ENCODE data around the gene CFB.

The CFB gene

GRCh38 chr6:31946370-31946885 is 533 bp downstream of the CFB start:
- no peak for TF ChIP-seq CTCF (conservative IDR thresholded peaks at IDR 0.05; ENCODE audit: low read length)
- TF ChIP-seq EZH2phosphoT487 (IDR thresholded peaks at IDR 0.05; ENCODE audit: borderline replicate concordance): no peak
- no peaks in the 10 kb centered on the region for H3F3A ChIP-seq (ENCODE audit: low read depth)
- H3K79me2 ChIP-seq (ENCODE audit: insufficient read depth, low read length): no peaks in the 10 kb centered on the region
- no peaks in the 10 kb centered on the region for H4K20me1 ChIP-seq (ENCODE audit: insufficient read depth, low read length, poor library complexity, severe bottlenecking)
- no peak overlapping the region for H3K4me2 ChIP-seq (ENCODE audit: low read depth, low read length, poor library complexity, severe bottlenecking)
- H3K4me1 ChIP-seq (ENCODE audit: insufficient read depth, low read length, poor library complexity, severe bottlenecking): peaks cover under 1% of the 10 kb centered on the region
- H3K4me3 ChIP-seq (ENCODE audit: low read length, poor library complexity, severe bottlenecking): no peak overlapping the region
- H3K9ac ChIP-seq (ENCODE audit: low read depth, low read length, poor library complexity, severe bottlenecking): no peak overlapping the region
- H3K27me3 ChIP-seq (ENCODE audit: insufficient read depth, low read length, poor library complexity, severe bottlenecking): no peaks in the 10 kb centered on the region
- no peak overlapping the region for H2AFZ ChIP-seq (ENCODE audit: low read length)
- no peaks in the 10 kb centered on the region for H3K9me3 ChIP-seq (ENCODE audit: insufficient read depth, low read depth, low read length)
- no peaks in the 10 kb centered on the region for H3K9me2 ChIP-seq (replicated peaks; ENCODE audit: low read depth, low read length)
- H3K36me3 ChIP-seq (ENCODE audit: insufficient read depth, low read length): peaks cover 2% of the 10 kb centered on the region; the same call in 1 of the 2 replicates

GRCh38 chr6:31947070-31947675 is 1.3 kb downstream of the CFB start:
- H4K20me1 ChIP-seq (ENCODE audit: insufficient read depth, low read length, poor library complexity, severe bottlenecking): no peaks in the 10 kb centered on the region
- no peaks in the 10 kb centered on the region for H3F3A ChIP-seq (ENCODE audit: low read depth)
- no peaks in the 10 kb centered on the region for H3K4me1 ChIP-seq (ENCODE audit: insufficient read depth, low read length, poor library complexity, severe bottlenecking)
- peaks cover 7% of the 10 kb centered on the region; the same call in 1 of the 2 replicates for H3K36me3 ChIP-seq (ENCODE audit: insufficient read depth, low read length)
- H3K79me2 ChIP-seq (ENCODE audit: insufficient read depth, low read length): no peaks in the 10 kb centered on the region
- no peaks in the 10 kb centered on the region for H3K9me3 ChIP-seq (ENCODE audit: insufficient read depth, low read depth, low read length)
- H2AFZ ChIP-seq (ENCODE audit: low read length): no peak overlapping the region
- H3K9me2 ChIP-seq (replicated peaks; ENCODE audit: low read depth, low read length): no peaks in the 10 kb centered on the region
- H3K9ac ChIP-seq (ENCODE audit: low read depth, low read length, poor library complexity, severe bottlenecking): no peak overlapping the region
- no peak overlapping the region for H3K4me2 ChIP-seq (ENCODE audit: low read depth, low read length, poor library complexity, severe bottlenecking)
- no peaks in the 10 kb centered on the region for H3K27me3 ChIP-seq (ENCODE audit: insufficient read depth, low read length, poor library complexity, severe bottlenecking)
- TF ChIP-seq EZH2phosphoT487 (IDR thresholded peaks at IDR 0.05; ENCODE audit: borderline replicate concordance) (no peak), CTCF (conservative IDR thresholded peaks at IDR 0.05; ENCODE audit: low read length) (no peak)
- H3K4me3 ChIP-seq (ENCODE audit: low read length, poor library complexity, severe bottlenecking): no peak overlapping the region

GRCh38 chr6:31947864-31948263 is 2.0 kb downstream of the CFB start:
- no peaks in the 10 kb centered on the region for H3K9me3 ChIP-seq (ENCODE audit: insufficient read depth, low read depth, low read length)
- no peak for TF ChIP-seq CTCF (conservative IDR thresholded peaks at IDR 0.05; ENCODE audit: low read length)
- no peak for TF ChIP-seq EZH2phosphoT487 (IDR thresholded peaks at IDR 0.05; ENCODE audit: borderline replicate concordance)
- no peaks in the 10 kb centered on the region for H3K27me3 ChIP-seq (ENCODE audit: insufficient read depth, low read length, poor library complexity, severe bottlenecking)
- no peaks in the 10 kb centered on the region for H3K79me2 ChIP-seq (ENCODE audit: insufficient read depth, low read length)
- H3F3A ChIP-seq (ENCODE audit: low read depth): no peaks in the 10 kb centered on the region
- H2AFZ ChIP-seq (ENCODE audit: low read length): no peak overlapping the region
- H3K4me2 ChIP-seq (ENCODE audit: low read depth, low read length, poor library complexity, severe bottlenecking): no peak overlapping the region
- H3K9me2 ChIP-seq (replicated peaks; ENCODE audit: low read depth, low read length): no peaks in the 10 kb centered on the region
- peaks cover 9% of the 10 kb centered on the region; the same call in 1 of the 2 replicates for H3K36me3 ChIP-seq (ENCODE audit: insufficient read depth, low read length)
- no peaks in the 10 kb centered on the region for H3K4me1 ChIP-seq (ENCODE audit: insufficient read depth, low read length, poor library complexity, severe bottlenecking)
- no peak overlapping the region for H3K9ac ChIP-seq (ENCODE audit: low read depth, low read length, poor library complexity, severe bottlenecking)
- no peak overlapping the region for H3K4me3 ChIP-seq (ENCODE audit: low read length, poor library complexity, severe bottlenecking)
- no peaks in the 10 kb centered on the region for H4K20me1 ChIP-seq (ENCODE audit: insufficient read depth, low read length, poor library complexity, severe bottlenecking)

Data from Loucy (cell line).